GM19043 (cell line): ENCODE results near the gene CILP2.

Experiments
- ATAC-seq: cut with Tn5 transposase; IDR thresholded peaks from one replicate; pipeline ENCODE4 v1.9.1; 2021; ENCODE audit warnings: low read depth; ENCODE audit not compliant: unreplicated experiment

CILP2 gene

DNA sequence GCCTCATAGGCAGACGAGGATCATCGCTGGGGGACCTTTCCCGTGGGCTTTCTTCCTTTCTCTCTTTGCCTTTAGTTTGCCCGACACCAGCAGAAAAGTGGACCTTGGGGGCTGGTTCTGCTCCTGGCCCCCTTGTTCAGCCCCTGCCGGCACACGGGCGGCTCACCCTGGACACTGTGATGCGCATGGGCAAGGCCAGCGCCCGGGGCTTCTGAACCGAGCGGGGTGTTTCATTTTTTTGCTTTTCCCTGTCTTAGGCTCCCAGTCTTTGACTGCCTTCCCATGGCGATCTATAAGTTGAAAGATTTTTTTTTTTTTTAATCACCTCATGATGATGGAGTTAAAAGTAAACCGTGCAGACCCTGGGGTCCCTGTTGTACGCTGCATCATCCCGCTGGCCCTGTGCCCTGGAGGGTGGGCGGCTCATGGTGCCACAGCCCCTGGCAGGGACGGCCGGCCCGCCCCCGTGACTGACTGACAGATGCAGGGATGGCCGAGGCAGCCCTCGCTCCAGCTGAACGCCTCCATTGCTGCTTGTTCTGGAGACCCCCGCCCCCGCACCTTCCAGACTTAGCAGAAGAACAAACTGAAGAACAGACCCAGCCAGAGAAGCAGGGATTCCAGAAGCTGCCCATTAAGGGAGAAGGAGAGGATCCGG lies 32.3 kb upstream of the CILP2 start:
- ATAC-seq = no peak

DNA sequence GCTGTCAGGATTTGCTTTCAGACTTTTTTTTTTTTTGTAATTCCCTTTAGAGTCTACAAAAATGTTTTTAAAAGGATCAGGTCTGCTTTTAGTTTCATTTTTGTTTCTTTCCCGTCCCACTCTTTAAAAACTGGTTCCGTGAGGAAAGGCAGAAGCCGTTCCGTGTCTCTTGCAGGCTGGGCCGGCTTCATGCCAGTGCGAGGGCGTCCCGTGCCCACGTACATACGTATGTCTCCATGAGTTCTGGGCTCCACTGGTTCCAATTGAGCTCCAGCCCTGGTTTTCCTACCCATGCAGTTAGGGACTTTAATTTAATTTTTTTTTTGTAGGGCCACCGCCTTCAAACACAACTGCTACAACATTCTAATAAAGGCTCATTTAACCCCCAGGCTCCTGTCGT lies 31.5 kb upstream of the CILP2 start:
- no peak for ATAC-seq

DNA sequence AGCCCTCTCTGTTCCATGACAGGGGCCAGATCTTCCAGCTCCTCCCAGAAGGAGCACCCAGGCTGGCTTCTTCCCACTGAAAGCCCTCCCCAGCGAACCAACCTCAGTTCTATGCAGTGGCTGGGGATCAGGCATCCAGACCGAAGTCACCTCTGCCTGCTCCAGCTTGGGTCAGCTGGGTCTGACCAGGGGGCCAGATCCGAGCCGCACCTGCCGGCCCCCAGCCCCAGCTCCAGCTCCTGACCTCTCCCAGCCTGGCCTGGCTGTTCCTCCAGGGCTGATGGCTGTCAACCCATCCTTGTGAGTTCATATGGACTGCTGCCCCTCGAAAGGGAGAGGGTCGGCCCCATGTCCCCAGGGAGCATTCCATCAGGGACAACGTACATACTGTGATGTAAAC lies 30.7 kb upstream of the CILP2 start:
- ATAC-seq = no peak

DNA sequence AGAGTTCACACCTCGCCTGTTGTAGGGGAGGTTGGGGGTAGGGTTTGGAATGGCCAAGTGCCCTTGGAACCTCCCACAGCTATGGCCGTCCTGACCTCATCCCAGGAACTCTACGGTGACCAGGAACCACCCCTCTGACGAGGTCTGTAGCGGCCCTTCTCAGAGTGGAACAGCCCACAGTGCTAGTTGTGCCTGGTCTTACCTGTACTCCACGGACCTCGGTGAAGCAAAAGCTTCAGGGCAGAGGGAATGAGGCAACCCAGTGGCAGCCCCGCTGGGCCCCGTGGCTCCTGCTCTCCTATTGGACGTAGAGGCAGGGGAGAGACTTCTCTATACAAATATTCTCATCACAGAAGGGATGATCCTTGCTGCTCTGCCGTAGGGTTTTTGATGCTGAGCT lies 29.8 kb upstream of the CILP2 start:
- no peak for ATAC-seq

DNA sequence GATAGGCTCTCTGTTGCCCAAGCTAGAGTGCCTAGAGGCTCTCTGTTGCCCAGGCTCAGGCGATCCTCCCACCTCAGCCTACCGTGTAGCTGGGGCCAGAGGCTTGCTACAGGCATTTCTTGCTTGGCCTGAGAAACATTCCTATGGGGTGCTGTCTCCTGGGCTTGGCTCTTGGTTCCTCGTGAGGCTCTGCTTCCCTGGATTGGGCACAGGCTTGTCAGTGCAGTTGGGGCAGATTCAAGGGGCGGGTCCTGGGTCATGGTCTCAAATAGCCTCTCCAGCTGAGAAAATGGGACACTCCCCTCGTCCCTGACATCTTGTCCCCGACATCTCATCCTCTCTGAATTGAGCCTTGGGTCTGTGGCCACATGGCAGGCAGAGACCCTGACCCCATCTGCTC lies 27.6 kb upstream of the CILP2 start:
- no peak for ATAC-seq

DNA sequence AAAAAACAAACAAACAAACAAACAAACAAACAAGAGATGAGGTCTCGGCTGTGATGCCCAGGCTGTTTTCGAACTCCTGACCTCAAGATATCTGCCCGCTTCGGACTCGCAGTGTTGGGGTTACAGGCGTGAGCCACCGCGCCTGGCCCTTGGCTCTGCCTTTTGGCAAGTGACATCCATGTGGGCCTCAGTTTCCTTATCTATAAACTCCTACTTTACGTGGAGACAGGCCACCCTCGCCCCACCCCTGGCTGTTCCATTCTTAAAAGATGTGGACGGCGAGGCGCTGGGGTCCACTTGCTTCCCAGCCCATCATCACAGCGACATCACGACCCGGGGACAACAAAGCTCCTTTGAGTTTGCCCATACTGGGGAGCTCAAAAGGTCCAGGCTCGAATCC lies 24.4 kb upstream of the CILP2 start:
- ATAC-seq = no peak

DNA sequence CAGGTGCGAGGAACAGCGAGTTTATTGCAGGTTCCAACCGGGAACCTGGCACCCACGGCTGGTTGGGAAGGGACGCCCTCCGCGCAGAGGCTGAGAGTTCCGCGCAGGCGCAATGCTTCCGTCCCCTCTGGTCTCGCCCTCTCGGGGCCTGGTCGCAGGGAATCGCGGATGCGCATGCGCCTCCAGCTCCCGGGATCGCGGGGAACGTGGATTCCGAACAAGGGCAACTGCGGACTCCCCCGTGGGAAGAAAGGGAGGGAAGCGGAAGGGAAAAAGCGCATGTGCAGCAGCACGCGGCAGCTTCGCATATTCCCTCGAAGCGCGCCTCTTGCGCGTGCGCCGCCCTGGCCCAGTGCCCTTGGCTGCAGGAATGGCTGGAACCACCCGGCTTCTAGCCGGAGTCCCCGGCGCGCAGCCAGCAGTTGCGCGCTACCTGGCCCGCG lies 23.8 kb upstream of the CILP2 start:
- no peak for ATAC-seq

DNA sequence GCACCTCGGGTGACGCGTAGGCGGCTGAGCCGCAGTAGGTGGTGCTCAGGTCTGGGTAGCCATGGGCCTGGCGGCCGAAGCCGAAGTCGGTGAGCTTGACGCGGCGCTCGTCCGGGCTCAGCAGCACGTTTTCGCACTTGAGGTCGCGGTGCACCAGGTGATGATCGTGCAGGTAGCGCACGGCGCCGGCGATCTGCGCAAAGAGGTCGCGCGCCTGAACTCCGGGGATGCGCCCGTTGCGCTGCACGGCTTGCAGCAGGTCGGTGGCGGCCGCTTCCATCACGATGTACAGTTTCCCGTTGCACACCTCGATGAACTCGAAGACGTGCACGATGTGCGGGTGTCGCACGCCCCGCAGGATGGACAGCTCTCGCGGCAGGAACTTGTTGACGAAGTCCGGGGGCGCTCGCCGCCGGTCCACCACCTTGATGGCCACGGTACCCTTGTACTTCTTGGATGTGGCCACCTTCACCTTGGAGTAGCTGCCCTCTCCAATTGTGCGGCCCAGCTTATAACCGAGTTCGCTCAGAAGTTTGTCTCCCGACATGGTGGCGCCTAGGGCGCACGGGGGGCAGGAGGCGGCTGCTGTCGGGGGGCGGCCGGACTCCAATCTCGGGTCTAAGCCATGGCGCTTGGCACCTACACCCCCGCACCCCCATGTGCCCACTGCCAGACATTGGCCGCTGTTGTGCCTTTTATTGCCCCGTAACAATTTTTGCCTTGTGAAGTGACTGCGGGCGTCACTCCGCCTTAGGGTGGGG lies 23.0 kb upstream of the CILP2 start, which contains the start of gene TSSK6:
TSS of gene TSSK6 (minus strand) at position 668 of the 761 bp plus-strand sequence. CDS start at position 547, 121 bp downstream.
- ATAC-seq = no peak

DNA sequence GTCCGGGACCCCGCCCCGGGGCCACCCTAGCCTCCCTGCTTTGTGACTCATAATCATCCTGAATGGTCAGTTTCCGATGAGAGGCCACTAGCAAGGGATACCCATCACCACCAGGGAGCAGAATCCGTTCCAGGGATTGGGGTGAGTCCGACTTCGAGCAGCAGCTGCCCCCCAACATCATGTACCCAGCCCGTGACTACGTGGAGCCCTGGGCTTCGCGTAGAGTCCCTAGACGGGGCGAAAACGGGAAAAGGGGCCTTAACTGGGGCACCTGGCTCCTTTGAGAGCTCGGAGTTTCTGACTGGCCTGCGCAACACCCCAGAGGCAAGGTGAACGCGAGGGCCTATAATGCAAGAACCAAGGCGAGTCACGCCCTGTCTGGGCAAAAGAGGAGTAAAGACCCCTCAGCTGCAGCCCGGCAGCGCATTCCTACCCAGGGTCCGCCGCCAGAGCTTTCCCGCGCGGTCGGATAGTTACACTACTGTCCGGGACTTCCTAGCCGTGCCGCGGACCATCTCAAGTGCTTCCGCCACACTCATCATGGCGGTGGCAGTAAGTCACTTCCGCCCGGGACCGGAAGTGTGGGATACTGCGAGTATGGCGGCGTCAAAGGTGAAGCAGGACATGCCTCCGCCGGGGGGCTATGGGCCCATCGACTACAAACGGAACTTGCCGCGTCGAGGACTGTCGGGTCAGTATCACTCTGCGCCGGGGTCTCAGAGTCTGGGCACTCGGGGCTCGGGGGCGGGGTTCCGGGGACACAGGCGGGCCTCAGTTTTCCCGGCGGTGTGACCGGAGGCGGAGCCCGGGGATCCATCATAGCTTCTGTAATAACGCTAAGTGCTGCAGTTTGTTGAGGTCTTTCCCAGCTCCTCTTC lies 22.2 kb upstream of the CILP2 start, which contains the start of gene NDUFA13:
TSS of gene NDUFA13 (plus strand) at position 584 of the 878 bp plus-strand sequence. CDS start at position 598, 14 bp downstream.
- peak; percentile 79 for ATAC-seq

DNA sequence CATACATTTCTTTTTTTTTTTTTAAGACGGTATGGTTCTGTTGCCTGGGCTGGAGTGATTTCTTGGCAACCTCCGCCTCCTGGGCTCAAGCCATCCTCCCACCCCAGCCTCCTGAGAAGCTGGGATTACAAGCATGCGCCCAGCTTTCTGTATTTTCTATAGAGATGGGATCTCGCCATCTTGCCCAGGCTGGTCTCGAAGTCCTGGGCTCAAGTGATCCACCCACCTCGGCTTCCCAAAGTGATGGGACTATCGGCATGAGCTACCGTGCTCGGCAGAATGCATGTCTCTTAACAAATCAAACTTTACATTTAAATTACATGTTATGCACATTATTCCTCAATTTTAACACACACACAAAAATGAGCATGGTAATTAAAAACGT lies 20.8 kb upstream of the CILP2 start:
- ATAC-seq = no peak

DNA sequence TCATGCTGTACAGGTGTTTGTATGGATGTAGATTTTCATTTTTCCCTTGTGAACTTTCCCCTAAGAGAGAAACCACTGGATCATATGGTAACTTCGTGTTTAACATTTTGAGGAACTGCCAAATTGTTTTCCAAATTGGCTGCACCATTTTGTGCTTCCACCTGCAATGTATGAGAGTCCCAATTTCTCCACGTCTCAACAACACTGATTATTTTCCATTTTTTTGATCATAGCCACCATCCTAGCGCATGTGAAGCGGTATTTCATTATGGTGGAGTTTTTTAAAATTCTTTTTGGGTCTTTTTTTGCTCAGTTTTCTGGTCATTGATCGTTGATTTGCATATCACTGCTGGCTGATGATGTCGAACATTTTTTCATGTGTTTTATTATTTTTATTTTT lies 17.1 kb upstream of the CILP2 start:
- no peak for ATAC-seq

DNA sequence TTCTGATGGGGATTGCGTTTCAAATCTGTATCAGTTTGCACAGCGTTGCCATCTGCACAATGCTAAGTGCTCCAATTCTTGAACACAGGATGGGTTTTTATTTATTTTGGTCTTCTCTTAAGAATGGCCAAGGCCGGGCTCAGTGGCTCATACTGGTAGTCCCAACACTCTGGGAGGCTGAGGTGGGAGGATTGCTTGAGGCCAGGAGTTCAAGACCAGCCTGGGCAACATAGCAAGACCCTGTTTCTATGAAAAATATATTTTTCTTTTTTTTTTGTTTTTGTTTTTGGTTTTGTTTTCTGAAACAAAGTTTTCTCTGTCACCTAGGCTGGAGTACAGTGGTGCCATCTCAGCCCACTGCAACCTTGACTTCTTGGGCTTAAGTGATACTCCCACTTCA lies 14.9 kb upstream of the CILP2 start:
- no peak for ATAC-seq

DNA sequence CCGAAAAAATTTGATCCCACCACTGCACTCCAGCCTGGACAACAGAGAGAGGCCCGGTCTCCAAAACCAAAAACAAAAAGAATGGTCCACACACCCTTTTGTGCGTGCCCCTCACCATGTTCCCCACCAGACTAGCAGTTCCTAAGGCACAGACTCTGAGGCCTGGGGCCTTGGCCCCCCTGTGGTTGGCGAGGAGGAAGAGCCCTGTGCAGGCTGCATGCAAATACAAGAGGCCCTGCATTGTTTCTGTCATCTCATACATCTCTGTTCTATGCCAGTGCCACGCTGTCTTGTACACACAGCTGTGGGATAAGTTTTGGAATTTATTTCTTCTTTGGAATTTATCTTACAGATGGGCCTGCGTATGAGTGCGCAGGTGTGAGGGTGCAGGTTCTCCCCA lies 14.0 kb upstream of the CILP2 start:
- no peak for ATAC-seq

DNA sequence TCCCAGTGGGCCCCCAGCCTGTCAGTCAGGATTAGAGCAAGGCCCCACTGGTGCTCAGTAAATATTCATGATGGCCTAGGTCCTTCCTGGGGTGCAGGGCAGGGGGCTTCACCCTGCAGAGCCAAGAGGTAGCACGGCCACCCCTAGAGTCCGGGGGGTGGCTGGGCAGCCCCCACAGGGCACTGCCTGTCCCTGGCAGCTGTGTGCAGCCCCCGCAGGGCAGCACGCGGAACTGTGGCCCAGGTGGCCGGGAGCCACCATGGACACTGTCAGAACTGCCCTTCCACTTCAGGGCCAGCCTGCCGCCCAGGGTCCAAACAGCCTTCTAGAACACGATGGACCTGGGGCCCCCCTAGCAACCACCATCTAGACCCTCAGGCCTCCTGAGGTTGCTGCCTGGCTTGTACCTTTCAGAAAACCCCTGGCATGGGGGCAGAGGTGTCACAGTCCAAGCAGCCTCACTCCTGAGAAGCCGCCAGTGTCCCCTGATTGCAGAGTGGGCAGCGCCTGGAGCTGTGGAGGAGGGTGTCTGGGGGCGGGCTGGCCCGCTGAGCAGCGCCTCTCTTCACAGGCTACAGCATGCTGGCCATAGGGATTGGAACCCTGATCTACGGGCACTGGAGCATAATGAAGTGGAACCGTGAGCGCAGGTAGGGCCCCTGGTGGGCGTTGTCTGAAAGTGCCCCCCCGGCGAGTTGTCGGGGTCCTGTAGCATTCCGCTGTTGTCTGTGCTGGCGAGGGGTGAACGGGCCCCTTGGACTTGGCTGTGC lies 12.3 kb upstream of the CILP2 start:
- no peak for ATAC-seq

DNA sequence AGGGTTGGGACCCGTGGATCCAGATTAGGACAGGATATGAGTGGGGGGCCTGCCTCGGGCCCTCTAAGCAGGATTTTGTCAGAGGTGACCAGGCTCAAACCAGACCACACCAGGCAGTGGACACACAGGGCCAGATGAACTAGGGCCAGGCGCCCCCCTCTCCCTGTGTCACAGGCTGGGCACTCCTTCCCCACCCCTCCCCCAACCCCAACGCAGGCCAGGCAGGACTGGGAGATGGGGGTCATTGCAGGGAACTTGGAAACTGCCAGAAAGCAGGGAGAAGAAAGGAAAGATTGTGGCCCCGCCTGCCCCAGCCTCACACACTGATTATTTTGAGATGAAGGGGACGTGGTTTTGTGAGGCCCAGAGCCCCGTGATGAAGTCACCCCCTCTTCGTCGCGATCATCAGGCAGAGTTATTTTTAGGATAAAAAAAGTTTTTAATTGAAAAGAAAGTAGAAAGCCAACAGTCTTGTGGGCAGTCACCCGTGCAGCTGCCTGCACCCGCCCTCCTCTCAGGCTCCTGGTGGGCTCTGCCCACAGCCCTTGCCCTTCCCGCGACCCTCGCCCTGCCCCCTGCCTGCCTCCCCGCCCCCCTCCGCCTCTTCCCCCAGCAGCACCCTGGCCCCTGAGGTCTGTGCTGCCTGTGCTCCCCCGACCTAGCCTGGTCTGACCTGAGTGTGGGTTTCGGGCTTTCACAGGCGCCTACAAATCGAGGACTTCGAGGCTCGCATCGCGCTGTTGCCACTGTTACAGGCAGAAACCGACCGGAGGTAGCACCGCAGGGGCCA lies 11.3 kb upstream of the CILP2 start:
- no peak for ATAC-seq

DNA sequence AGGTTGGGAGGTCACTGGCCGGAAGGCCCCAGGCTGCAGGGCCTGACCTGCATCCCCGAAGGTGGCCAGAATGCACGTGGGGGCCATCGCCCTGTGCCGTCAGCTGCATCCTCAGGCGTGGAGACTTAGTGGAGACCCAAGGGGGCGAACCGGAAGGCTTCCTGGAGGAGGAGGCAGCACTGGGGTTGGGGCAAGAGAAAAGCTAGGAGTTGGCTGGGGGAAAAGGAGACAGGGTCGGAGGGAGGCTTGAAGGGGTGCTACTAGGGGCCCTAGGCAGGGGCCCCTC lies 10.8 kb upstream of the CILP2 start:
- ATAC-seq = no peak

DNA sequence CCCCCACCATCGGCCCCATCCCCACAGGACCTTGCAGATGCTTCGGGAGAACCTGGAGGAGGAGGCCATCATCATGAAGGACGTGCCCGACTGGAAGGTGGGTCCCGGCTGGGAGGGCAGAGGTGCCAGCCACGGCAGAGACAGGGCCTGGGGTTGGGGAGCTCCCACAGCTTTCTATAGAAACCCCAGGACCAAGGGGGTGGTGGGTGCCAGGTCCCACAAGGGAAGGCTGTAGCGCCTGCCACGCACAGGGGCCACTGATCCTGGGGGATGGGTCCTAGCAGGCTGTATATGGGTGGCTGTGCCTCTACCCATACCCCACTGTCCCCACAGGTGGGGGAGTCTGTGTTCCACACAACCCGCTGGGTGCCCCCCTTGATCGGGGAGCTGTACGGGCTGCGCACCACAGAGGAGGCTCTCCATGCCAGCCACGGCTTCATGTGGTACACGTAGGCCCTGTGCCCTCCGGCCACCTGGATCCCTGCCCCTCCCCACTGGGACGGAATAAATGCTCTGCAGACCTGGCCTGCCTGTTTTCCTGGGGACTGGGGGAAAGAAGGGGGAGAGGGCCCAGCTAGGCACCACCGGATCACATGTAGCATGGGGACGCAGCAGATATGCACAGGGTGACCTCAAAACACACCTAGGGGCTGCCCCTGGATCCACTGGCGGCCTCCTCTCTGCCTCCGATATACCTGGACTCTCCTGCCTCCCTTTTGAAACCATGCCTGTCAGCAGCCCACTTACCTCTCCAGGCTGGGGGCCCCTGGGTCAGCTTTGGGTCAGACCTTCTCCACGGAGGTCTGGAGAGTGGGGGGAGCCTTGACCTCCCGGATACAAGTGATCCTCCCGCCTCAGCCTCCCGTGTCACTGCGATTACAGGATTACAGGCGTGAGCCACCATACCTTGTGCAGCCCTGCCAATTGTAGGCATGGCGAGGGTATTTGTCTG lies 10.1 kb upstream of the CILP2 start:
- ATAC-seq = no peak

DNA sequence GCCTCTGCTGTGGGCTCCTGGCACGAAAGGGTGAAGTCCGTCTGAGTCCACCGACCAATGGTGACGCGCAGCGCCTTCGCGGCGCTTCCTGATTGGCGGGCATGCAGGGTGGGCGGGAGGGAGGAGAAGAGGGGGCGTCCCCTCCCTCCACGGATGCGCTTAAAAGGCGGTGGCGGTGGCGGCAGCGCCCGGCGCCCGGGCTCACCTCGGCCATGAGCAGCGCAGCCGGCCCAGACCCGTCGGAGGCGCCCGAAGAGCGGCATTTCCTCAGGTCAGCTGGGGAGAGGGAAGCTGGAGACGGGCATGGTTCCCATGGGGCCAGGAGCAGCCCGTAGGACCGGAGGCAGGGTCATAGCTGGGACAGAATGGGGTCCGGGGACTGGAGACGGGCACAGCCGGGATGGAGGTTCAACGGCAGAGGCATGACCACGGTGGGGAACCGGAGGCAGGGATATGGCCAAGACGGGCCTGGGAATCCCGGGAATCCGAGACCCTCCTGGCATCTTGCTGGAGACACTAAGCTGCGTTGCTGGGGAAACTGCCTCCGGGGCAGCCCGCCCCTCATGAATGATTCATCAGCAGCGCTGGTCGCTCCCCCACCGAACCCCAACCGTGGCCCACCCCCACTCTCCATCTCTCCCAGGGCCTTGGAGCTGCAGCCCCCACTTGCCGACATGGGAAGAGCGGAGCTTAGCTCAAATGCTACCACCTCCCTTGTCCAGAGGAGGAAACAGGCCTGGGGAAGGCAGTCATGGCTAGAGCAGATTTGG lies 9.2 kb upstream of the CILP2 start, which contains the start of gene YJEFN3:
TSS of gene YJEFN3 (plus strand) at position 191 of the 770 bp plus-strand sequence. CDS start at position 213, 22 bp downstream.
- ATAC-seq = no peak
